Measurements from ENCODE around the gene GALNT18. TPM values are rescaled to one million over a fixed set of nuclear protein-coding genes. Genes with fewer than 3 reads are reported as not detected.

The GALNT18 gene
- total and polyA plus RNA-seq, 7 donors: 4.6 to 32.4 (median 8.3) TPM

GRCh38 chr11:11309906-11310305 is 311.9 kb downstream of the GALNT18 start:
- TF ChIP-seq CTCF (IDR thresholded peaks at IDR 0.05): no peak
- ATAC-seq (no peak), DNase-seq (no peak)
- no peak overlapping the region for H3K4me3 ChIP-seq
- WGBS, 3 donors: 95 to 100% (median 98%) methylated on average over 2 of the region's 2 CpGs
- no peaks in the 10 kb centered on the region for H3K36me3 ChIP-seq (ENCODE audit: insufficient read depth in 1 of 2, low read depth in 1 of 2)
- intact Hi-C loops (cut with DNase I): no loop called here
- no peaks in the 10 kb centered on the region for H3K27me3 ChIP-seq (ENCODE audit: insufficient read depth in 3 of 3, low read length in 2 of 3)
- H3K9me3 ChIP-seq: no peaks in the 10 kb centered on the region
- peaks cover 19% of the 10 kb centered on the region for H3K4me1 ChIP-seq
- H3K27ac ChIP-seq: no peak overlapping the region

- no peak for ATAC-seq
Measured at GRCh38 chr11:11308249-11308648, 313.6 kb downstream of the GALNT18 start.

GRCh38 chr11:11306855-11307254 is 314.9 kb downstream of the GALNT18 start:
- H3K27ac ChIP-seq: no peak overlapping the region
- no peak overlapping the region for H3K4me3 ChIP-seq
- H3K4me1 ChIP-seq: no peaks in the 10 kb centered on the region
- no peaks in the 10 kb centered on the region for H3K27me3 ChIP-seq (ENCODE audit: insufficient read depth in 3 of 3, low read length in 2 of 3)
- no peaks in the 10 kb centered on the region for H3K9me3 ChIP-seq
- TF ChIP-seq CTCF (IDR thresholded peaks at IDR 0.05): no peak
- intact Hi-C loops (cut with DNase I): no loop called here
- ATAC-seq: no peak
- WGBS, 3 donors: 83 to 86% (median 85%) methylated on average over 2 of the region's 2 CpGs
- H3K36me3 ChIP-seq (ENCODE audit: insufficient read depth in 1 of 2, low read depth in 1 of 2): no peaks in the 10 kb centered on the region
- no peak for DNase-seq

More at GRCh38 chr11:11308249-11308648, 313.6 kb downstream of the GALNT18 start:
- no peak for DNase-seq
- intact Hi-C loops (cut with DNase I): no loop called here
- no peaks in the 10 kb centered on the region for H3K27me3 ChIP-seq (ENCODE audit: insufficient read depth in 3 of 3, low read length in 2 of 3)
- H3K27ac ChIP-seq: no peak overlapping the region
- H3K9me3 ChIP-seq: no peaks in the 10 kb centered on the region
- no peak overlapping the region for H3K4me3 ChIP-seq
- H3K4me1 ChIP-seq: peaks cover 4% of the 10 kb centered on the region
- 78 to 95% (median 88%) methylated on average over 1 of the region's 1 CpG for WGBS, 3 donors
- TF ChIP-seq CTCF (IDR thresholded peaks at IDR 0.05): no peak
- no peaks in the 10 kb centered on the region for H3K36me3 ChIP-seq (ENCODE audit: insufficient read depth in 1 of 2, low read depth in 1 of 2)

- Histone ChIP-seq H3K9me3 (no peaks in the 10 kb centered on the region), H3K4me3 (no peak overlapping the region), H3K27me3 (ENCODE audit: insufficient read depth in 3 of 3, low read length in 2 of 3) (no peaks in the 10 kb centered on the region), H3K4me1 (no peaks in the 10 kb centered on the region), H3K27ac (no peak overlapping the region), H3K36me3 (ENCODE audit: insufficient read depth in 1 of 2, low read depth in 1 of 2) (no peaks in the 10 kb centered on the region)
- no peak for ATAC-seq
- TF ChIP-seq CTCF (IDR thresholded peaks at IDR 0.05): no peak
- no peak for DNase-seq
- intact Hi-C loops (cut with DNase I): no loop called here
- WGBS, 3 donors: 76 to 85% (median 83%) methylated on average over 7 of the region's 7 CpGs
Measured at GRCh38 chr11:11304550-11304949, 317.3 kb downstream of the GALNT18 start.

GRCh38 chr11:11302565-11302964 is 319.2 kb downstream of the GALNT18 start:
- 88 to 95% (median 90%) methylated on average over 10 of the region's 10 CpGs for WGBS, 3 donors
- TF ChIP-seq CTCF (IDR thresholded peaks at IDR 0.05): no peak
- no peaks in the 10 kb centered on the region for H3K9me3 ChIP-seq
- no peaks in the 10 kb centered on the region for H3K27me3 ChIP-seq (ENCODE audit: insufficient read depth in 3 of 3, low read length in 2 of 3)
- DNase-seq: no peak
- no peaks in the 10 kb centered on the region for H3K4me1 ChIP-seq
- no peaks in the 10 kb centered on the region for H3K36me3 ChIP-seq (ENCODE audit: insufficient read depth in 1 of 2, low read depth in 1 of 2)
- ATAC-seq: no peak
- no peak overlapping the region for H3K4me3 ChIP-seq
- intact Hi-C loops (cut with DNase I): no loop called here
- no peak overlapping the region for H3K27ac ChIP-seq
